Activated CD8-positive, alpha-beta memory T cell treated with anti-CD3 and anti-CD28 coated beads for 4 hours (primary cell): ENCODE data around the gene ROR2.

Experiments used
- DNase-seq, 2 donors: peaks; one replicate each; pipeline ENCODE4 v3.0.0-alpha.2; 2020; ENCODE audit warnings: low read depth in 2 of 2

The ROR2 gene

DNA sequence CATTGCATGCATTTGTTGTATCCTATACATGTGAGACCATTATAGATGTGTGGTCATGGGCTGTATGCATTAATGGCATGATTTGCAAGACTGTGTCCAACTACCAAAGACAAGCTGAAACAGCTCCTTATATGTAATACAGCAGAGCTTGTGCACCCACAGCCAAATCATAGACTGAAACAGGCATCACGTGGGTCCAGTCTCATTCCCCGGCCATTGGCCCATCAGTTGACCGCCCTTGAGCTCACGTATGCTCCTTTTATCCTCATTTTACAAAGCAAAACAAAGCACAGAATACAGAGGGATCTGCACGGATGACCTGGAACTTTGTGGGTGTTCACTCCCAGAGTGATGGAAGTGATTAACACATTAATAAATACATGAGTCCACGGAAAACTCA lies 109.1 kb downstream of the ROR2 start:
- no peak for DNase-seq

DNA sequence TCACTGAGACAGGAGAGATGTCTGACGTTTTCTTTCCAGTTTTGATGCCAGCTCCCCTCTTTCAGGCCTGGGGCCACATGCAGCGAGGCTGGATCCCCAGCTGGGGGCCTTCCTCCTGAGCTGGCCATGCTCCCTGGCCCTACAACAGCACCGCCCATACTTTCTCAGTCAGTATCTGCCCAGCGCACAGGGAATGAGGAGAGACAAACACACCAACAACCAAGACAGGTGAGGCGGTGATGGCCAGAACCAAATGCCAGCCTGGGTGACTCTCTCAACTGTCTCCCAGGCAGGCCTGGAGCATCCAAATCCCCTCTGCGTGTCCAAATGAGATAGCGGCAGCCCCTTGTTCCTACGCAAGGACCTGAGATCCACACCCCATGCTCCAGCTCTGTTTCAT lies 109.6 kb downstream of the ROR2 start:
- DNase-seq: no peak

DNA sequence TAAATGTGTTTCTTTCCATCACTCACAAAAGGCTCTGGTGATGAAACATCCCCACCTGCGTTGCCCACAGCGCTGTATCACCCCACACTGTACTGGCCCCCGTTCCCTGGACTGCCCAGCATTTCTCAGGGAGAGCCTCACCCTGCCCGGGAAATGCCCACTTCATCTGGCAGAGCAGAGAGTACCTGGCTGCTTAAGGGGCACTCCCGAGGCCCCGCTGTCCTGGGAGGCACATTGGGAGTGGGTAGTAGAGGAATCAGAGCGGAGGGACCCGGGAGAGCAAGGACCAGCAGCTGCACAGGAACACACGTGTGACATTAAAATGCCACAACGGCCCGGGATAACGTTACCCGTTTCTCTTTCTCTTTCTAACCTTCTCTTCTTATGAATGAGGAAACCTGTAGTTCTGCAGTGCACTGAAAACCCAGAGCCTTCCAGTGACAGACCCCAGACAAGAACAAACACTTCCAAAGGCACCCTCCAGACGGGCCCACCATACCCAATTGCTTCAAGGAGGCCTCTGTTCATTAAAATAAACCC lies 110.0 kb downstream of the ROR2 start:
- no peak for DNase-seq

DNA sequence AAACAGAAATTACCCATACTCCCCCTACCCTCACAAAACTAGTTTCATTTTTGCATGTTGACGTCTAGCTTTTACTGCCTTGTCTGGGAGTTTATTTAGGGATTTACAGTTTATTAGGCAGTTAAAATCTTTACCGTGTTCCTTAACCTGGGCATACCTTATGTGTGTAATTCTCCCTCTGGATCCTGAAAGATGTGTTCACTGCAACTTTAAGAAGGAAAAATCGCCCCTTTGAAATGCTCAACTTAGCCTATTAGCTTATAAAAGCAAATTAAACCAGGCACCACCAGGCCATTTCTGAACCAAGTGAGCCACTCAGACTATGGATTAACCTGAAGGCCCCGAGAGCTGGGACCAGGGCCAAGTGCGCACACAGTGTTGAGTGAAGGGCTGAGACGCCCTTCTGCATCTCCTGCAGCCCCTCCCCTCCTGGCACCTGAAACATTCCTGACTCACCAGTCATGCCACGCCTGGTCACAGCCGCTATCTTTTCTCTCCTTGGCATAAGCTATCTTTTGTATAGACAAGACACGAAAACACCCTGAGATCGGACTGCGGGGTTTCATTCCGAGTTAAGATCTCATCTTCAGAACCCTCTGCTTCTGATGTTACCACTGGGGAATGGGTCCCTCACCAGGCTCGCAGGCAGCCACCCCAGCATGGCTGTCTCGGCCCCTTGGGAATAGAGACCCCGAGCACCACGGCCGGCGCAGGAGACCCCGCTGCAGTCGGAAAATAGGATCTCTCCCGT lies 111.9 kb downstream of the ROR2 start:
- DNase-seq: no peak

DNA sequence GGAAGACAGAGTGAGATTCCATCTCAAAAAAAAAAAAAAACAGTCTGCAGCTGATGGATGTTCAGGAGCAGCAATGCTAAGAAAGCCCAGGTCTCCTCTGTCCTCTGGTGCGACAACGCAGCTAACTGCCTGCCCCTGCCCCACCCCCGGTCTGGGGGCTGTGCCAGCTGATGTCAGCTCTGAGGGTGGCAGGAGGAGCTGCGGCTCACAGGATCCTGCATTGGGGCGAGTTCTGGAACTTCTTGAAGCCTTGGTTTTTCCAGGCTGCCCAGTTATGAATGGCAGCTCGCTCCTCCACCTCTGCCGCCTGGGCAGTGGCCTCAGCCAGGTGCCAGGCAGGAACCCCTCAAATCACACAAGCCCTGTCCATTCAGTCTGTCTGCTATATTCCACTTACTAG lies 113.5 kb downstream of the ROR2 start:
- no peak for DNase-seq

DNA sequence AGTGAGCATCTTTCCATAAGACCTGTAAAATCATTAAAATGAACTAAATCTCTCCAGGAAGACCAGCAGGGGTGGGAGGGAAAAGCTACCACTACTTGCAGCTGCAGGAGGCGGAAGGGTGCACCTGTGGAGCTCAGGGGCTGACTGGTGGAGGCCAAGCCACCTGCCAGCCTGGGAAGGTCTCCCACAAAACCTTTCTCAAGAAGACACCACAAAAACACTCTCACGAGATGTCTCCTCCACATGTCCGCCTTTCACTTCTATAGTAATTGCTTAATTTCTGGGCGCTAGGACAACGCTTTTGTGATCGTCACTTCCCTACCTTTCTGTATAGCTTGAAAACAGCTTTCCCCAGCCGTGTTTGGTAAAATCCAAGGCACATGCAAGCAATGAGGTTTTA lies 114.4 kb downstream of the ROR2 start:
- DNase-seq: no peak

DNA sequence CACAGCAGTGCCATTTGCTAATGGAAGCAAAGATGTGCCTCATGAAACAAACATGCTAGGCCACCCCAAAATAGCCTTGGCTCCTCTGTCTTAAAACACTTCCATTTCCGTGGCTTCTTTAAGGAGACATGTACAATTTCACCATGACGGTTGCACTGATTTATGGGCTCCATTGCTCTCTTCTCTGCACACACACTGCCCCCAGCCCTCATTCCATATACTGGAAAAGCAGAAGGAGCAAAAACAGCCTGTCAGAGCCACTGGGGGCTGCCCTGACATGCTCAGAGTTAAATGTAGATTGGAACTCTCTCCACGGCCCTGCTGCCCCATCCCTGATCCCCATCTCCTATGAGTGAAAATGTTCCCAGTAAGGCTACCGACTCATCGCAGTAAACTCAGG lies 114.8 kb downstream of the ROR2 start:
- DNase-seq: no peak

DNA sequence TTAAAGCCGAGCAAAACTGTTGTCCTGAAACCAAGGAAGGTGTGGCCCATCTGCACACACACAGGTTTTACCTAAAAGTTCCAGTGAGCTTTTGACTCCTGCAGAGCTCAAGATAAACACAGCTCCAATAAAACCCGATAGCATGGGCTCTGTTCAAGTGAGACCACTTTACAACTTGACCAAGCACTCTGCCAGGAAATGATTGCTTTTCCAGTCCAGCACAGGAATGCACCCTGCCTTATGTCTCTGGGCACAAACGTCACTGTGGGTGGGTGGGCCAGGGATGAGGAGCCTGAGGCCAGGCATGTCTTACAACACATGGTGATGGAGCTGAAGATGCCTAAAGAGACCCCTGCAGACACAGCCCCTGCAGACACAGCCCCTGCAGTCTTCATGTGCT lies 115.3 kb downstream of the ROR2 start:
- DNase-seq: no peak

DNA sequence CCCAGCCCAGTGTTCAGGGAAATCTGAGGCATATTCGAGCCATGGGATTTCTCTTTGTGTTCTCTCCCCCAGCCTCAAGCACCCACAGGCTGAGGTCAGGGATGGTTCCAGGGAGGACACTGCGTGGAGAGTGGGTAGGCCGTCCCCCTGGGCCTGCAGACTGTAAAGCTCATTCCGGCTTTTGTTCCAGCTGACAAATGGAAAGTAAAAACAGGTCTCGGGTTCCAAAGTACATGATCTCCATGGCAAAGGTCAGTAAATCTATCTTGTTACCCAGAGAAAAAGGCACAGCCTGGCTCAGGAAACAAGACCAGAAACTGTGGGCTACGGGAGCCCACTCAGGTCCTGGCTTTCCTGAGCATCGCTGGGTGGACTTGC lies 116.2 kb downstream of the ROR2 start:
- DNase-seq: no peak

DNA sequence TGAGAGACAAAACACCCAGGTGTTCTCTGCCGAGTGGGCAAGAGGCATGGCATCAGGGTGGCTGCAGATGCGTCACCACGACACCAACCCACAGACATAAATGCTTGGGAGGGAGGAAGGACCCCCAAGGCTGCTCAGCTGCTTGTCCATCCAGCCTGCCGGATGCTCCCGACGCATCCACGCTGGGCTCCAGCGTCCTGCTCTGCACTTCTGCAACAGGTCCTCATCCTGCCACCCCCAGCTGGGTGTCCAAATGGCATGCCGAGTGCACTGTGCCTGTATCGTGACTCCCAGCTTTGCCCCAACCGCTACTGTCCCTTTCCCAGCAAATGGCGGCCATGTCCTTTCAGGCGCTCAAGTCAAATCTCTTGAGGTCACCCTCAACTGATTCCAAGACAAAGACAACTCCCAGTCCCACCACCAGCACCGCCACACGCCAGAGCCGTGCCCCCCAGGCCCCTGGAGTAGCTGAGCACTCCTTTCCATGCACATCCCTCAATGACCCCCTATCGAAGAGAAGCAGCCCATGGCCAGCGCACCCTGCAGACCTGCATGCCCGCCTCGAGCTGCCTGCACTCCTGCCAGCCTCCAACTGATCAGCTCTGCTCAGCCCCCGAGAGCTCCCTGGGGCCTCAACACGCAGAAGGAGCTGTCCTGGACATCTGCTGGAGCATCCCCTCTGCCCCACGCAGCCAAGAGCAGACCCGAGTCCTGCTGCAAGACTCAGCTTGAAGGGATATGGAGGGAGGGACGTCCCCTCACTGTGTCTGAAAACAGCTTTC lies 116.7 kb downstream of the ROR2 start:
- DNase-seq: no peak

DNA sequence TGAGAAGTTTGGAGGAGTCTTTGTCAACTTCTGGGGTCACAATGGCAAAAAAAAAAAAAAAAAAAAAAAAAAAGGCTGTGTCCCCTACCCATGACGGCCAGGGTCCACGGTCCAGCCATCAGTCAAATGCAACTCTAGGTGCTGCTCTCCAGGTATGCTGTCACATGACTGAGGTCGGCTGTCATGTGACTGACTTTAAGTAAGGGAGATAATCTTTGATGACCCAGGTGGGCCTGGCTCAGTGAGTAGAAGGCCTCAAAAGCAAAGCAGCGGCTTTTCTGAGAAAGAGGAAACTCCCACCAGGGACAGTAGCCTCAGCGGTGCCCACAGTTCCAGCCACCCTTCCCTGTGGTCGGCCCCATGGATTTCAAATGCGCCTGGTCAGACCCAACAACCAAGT lies 117.7 kb downstream of the ROR2 start:
- DNase-seq: no peak

DNA sequence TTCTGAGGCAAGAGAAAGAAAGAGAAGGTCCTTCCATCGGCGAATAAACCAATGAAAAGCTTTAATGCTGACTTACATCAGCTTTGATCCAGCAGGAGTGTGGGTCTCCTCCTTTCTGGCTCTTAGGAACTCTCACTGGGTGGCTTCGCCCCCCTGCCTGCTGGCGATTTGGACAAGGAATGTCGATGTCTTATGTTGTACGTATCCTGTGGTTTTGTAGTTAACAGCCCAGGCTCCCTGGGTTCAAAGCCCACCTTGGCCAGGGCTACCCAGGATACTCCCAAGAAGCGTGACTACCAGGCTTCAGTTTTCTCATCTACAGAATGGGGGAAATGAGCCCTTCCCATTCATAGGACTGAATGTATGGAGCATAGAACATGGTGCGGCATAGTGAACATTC lies 124.2 kb downstream of the ROR2 start:
- no peak for DNase-seq

DNA sequence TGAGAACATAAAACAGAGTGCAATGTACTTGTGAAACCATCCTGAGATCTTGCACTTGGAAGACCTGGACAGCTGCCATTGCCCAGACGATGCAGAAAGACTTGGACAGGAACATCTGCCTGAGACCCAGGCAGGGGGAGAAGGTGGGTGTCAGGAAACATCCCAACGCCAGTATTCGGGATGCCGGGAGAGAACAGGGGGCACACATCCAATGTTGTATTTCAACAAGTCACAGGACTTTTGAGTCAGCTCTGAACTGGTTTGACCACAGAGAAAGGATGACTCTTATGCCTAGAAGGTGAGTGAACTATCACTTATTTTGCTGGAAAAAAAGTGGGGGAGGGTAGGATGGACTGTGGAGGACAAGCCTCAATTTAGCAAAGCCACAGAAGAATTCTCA lies 124.6 kb downstream of the ROR2 start:
- DNase-seq: no peak

DNA sequence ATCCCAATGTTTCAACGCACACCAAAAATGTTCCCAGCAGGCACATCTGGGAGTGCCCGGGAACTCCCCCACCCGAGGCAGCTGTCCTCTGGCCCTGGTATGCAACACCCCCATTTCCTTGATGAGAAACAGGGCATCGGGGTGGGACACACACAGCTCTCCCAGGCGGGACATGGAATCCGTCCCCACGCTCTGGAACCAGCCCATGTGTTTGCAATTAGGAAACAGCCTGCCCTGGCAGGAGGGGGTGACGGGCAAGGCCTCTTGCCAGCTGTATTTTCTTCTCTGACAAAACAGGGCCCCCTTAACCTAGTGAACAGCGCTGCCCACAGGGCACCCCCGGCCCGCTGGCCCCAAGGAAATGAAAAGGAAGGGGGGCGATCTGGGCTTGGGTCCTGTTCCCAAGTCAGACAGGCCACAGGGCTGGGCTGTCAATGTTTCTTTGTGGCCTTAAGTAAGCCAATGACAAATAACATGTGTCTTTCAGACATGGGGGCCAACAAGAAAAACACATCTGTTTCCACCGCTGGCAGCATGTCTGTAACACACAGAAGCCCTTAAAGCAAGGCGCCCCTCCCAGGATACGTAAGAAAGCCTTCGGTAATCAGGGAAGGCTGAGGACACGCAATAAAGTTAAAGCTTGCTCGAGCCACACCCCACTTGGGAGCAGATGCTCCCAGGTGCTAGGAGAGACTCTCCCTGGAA lies 125.3 kb downstream of the ROR2 start:
- no peak for DNase-seq

DNA sequence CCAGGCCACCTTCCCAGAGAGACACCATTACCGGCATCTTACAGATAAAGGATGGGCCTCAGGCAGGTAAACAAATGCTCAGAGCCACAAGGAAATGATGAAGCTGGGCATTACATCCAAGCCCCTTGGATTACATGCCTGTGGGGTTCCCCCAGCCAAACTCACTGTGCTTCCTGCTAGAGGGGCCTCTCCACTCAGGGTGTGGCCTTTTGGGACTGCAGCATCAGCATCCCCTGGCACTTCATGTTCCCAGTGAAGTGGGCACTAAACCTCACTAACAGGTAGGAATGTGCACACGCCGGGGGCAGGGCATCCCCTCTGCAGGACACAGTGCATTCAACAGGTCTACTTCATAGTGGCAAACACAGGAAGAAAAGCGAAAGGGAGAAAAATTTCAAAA lies 125.9 kb downstream of the ROR2 start:
- no peak for DNase-seq

DNA sequence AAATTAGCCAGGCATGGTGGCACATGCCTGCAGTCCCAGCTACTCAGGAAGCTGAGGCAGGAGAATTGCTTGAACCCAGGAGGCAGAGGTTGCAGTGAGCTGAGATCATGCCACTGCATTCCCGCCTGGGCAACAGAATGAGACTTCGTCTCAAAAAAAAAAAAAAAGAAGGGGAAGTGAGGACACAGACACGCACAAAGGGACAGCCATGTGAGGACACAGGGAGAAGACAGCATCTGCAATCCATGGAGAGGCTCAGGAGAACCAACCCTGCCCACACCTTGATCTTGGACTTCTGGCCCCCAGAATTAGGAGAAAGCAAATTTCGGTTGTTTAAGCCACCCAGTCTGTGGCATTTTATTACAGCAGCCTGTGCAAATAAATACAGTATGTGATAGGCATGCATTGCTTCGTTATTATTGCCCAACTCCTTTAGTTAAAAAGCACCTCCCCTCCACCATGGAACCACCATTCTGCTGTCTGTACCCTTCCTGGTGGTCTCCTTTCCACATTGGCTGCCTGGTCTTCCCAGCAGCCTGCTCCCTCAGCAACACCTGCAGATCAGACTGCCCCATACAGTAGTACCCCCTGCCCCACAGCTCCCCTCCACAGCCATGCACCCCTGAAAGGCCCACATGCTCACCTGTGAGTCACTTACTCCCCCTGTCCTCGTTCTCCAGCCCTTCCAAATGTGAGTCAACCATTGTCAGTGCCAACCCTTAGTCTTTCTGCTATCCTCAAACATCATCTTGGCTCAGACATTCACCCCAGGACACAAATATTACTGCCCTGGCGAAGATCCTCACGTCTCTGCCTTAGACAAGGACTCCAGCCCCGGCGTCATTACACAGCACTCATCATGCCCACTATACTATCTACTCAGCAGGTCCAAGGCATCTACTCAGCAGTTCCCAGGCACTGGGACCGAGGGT lies 128.8 kb downstream of the ROR2 start:
- no peak for DNase-seq

DNA sequence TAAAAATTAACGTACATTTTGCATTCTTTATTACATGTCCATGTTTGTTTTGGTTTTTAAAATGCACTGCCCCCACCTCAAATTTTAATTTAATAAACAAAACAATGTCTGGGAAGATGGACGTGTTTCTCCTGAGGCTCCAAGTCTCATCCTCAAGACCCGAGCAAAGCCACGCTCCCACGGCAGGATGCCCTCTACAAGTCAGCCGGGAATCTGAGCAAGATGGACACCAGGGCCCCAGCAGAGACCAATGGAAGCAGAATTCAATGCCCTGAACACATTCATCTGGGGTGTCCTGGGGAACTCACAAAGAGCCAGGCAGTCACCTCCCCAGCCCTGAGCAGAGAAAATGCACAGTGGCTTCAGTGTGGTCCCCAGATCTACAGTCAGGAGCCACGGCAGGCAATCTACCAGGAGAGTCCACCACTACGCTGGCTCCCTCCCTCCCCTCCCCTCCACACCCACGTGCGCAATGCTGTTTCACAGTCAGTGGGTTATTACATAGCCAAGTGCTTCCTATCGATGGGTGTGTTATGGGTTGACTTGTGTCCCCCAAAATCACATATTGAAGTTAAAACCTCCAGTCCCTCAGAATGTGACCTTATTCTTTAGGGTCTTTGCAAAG lies 129.8 kb downstream of the ROR2 start:
- no peak for DNase-seq

DNA sequence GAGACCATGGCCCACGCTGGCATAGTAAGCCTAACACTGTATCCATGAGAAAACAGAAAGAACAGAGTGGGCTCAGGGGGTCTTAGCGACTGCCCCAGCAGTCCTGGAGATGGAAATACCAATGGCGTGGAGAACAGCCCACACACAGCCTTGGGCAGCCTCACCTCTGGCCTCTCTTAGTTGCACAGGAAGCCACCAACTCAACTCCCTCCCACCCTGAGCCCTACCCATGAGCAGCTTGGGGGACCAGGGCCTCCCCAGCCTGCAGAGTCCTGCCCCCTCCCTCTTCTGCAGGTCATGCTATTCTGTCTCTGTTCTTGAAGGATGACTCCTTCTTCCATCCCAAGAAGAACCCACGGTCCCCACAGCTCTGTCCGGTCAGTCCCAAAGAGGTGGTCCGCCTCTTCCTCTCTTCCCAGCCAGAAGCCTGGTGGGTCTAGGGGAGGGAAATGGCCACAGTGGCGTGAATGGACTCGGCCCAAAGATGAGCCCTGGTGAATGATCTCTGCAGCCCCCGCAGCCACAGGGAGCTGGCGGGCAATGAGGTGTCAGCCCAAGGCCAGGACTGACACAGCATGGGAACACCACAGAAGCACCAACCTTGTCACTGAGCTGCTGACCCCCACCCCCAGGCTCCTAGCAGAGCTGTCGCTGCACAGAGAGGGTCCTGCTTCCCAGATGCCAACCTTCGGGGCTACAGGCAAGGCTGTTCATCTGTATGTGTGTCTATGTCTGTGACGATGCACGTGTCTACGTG lies 131.2 kb downstream of the ROR2 start:
- DNase-seq: no peak

DNA sequence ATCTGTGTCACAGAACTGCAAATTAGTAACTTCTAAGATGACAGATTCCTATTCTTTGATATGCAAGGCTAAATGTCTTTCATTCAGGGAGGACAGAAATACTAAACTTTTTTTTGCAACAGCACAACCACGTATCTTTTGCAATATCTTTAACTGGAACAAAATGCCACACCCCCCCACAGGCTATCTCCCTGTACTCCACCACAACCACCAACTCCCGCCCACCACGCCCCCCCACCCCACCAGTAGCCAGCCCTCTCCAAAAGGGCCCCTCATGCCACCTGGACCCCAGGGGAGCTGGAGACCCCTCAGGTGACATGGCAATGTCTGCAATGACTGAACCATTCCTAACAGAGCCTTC lies 131.8 kb downstream of the ROR2 start:
- DNase-seq: no peak

DNA sequence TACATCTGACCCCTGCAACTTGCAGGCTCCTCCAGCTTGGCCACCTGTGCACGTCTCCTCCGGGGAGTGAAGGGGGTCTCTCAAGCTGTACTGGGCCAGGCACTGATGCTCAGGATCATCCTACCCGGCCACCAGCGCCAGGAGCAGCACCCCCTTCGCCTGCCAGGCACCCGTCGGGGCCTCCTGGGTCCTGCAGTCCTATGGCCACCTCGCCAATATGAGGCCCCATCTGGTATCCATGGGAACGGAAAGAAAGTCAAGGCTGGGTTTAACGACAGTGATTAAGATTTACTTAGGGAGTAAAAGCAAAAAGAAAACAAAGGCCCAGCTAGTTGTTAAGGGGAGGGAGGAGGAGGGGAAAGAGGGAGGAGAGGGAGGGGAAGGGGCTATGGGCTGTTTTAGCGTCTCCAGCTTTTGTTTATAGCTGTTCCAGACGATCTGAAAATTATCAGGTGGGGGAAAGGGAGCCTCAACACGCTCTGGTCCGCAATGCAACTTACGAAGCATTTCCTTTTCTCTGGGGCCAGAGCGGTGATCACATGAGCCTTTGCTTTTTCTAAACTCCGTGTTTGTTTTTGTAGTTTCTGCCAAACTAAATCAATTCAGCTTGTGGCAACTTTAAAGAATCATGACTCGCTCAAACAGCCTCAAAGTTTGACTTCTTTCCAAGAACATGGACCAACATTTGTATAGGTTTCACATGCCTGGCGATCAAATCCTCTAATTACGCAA lies 132.4 kb downstream of the ROR2 start:
- DNase-seq: no peak
